Testis (tissue), 2 donors: ENCODE data around the gene GYS1.

Experiments used
- POLR2A ChIP-seq: fragments of 450-650 bp; IDR thresholded peaks from one replicate; pipeline ENCODE4 v1.6.1; 2017; ENCODE audit warnings: antibody characterized with exemption, mild to moderate bottlenecking, moderate library complexity
- TF ChIP-seq, protein P1 (sequence below), 3 experiments: fragments of 450-650 bp in 2 of 3; fragments of 200-600 bp in 1 of 3; sonication (generic) in 1 of 3; IDR thresholded peaks; one replicate each; pipeline ENCODE4 v1.5.1; 2016 to 2019; ENCODE audit warnings: antibody characterized with exemption in 3 of 3, mild to moderate bottlenecking in 2 of 3, moderate library complexity in 1 of 3

GRCh38 chr19:48947258-48947542 is 45.9 kb downstream of the GYS1 start:
- TF ChIP-seq, protein P1, sequence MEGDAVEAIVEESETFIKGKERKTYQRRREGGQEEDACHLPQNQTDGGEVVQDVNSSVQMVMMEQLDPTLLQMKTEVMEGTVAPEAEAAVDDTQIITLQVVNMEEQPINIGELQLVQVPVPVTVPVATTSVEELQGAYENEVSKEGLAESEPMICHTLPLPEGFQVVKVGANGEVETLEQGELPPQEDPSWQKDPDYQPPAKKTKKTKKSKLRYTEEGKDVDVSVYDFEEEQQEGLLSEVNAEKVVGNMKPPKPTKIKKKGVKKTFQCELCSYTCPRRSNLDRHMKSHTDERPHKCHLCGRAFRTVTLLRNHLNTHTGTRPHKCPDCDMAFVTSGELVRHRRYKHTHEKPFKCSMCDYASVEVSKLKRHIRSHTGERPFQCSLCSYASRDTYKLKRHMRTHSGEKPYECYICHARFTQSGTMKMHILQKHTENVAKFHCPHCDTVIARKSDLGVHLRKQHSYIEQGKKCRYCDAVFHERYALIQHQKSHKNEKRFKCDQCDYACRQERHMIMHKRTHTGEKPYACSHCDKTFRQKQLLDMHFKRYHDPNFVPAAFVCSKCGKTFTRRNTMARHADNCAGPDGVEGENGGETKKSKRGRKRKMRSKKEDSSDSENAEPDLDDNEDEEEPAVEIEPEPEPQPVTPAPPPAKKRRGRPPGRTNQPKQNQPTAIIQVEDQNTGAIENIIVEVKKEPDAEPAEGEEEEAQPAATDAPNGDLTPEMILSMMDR (IDR thresholded peaks at IDR 0.05): no peak
- no peak for TF ChIP-seq POLR2A
